Measurements from ENCODE around the gene RUNX1.

DNA sequence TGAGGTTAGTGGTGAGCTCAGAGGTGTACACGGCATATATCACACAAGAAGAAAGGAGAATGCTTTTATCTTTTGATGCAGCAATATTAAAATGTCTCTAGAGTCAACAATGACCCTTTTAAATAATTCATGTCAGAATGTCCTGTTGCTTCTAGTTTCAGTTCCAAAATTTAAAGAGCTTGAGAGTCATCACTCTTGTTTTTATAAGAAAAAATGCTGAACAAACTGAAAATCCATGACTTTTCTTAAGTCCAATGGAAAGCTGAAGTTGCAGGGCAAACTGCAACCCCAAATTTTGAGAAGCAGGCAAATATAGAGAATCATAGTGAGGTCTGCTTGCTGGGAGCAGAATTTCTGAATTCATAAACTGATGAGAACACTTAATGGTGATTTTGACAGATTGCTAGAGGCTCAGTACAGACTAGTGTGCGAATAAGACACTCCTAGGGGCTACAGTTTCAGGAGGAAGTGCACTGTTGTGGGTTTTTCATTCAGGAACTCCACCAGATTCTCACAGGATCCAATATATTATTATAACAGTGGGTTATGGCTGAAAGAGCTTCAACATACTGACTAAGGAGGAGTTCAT lies 245.2 kb downstream of the RUNX1 start:
- TF ChIP-seq, protein P1, sequence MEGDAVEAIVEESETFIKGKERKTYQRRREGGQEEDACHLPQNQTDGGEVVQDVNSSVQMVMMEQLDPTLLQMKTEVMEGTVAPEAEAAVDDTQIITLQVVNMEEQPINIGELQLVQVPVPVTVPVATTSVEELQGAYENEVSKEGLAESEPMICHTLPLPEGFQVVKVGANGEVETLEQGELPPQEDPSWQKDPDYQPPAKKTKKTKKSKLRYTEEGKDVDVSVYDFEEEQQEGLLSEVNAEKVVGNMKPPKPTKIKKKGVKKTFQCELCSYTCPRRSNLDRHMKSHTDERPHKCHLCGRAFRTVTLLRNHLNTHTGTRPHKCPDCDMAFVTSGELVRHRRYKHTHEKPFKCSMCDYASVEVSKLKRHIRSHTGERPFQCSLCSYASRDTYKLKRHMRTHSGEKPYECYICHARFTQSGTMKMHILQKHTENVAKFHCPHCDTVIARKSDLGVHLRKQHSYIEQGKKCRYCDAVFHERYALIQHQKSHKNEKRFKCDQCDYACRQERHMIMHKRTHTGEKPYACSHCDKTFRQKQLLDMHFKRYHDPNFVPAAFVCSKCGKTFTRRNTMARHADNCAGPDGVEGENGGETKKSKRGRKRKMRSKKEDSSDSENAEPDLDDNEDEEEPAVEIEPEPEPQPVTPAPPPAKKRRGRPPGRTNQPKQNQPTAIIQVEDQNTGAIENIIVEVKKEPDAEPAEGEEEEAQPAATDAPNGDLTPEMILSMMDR (IDR thresholded peaks at IDR 0.05; ENCODE audit: extremely low read depth in 1 of 2, insufficient read depth in 1 of 2, low read depth in 1 of 2, low read length in 2 of 2): no peak
- TF ChIP-seq POLR2A (IDR thresholded peaks at IDR 0.05; ENCODE audit: low read depth, low read length) (no peak), EZH2 (IDR thresholded peaks at IDR 0.05; ENCODE audit: borderline replicate concordance, low read depth, low read length, severe bottlenecking) (no peak), MYC (IDR thresholded peaks at IDR 0.05; ENCODE audit: low read depth, low read length) (no peak)

Data from endothelial cell of umbilical vein (primary cell).